Measurements from ENCODE around the gene SGMS1.
"Not testable (repeated sequence)": the region's sequence is repeated elsewhere in the genome, so short reads cannot be mapped to it uniquely, and the experiment has no call there.

The SGMS1 gene

GRCh38 chr10:50358925-50359687 lies 264.6 kb downstream of the SGMS1 start:
- Histone ChIP-seq H3K9me3 (ENCODE audit: insufficient read depth, low read length) (no peaks in the 10 kb centered on the region), H3K27me3 (ENCODE audit: low read length) (no peaks in the 10 kb centered on the region), H3K79me2 (ENCODE audit: insufficient read depth, low read length) (peaks cover 42% of the 10 kb centered on the region), H3K9ac (ENCODE audit: low read length) (peak overlapping the region; percentile 50), H3F3A (ENCODE audit: insufficient read depth) (peaks cover 44% of the 10 kb centered on the region), H3K4me2 (ENCODE audit: low read depth, low read length, poor library complexity, severe bottlenecking) (peak overlapping the region; percentile 80), H2AFZ (ENCODE audit: low read depth, low read length, severe bottlenecking) (no peak overlapping the region), H3K27ac (ENCODE audit: low read depth, low read length) (peak overlapping the region; percentile 99), H3K4me3 (ENCODE audit: insufficient read depth, low read length, poor library complexity, severe bottlenecking) (peak overlapping the region; percentile 54), H3K36me3 (ENCODE audit: low read length) (no peaks in the 10 kb centered on the region), H3K9me2 (replicated peaks; ENCODE audit: insufficient read depth, low read length) (no peaks in the 10 kb centered on the region), H4K20me1 (ENCODE audit: low read depth, low read length) (no peaks in the 10 kb centered on the region)
- TF ChIP-seq CTCF (IDR thresholded peaks at IDR 0.05; ENCODE audit: insufficient read depth, low read length, poor library complexity, severe bottlenecking) (no peak), EZH2phosphoT487 (conservative IDR thresholded peaks at IDR 0.05; ENCODE audit: low read length) (no peak)

GRCh38 chr10:50358411-50358810 lies 265.3 kb downstream of the SGMS1 start:
- Histone ChIP-seq H3K27ac (ENCODE audit: low read depth, low read length) (peak overlapping the region; percentile 99), H3K4me2 (ENCODE audit: low read depth, low read length, poor library complexity, severe bottlenecking) (peak overlapping the region; percentile 80), H3K79me2 (ENCODE audit: insufficient read depth, low read length) (peaks cover 39% of the 10 kb centered on the region), H3K4me3 (ENCODE audit: insufficient read depth, low read length, poor library complexity, severe bottlenecking) (peak overlapping the region; percentile 54), H3K9me2 (replicated peaks; ENCODE audit: insufficient read depth, low read length) (no peaks in the 10 kb centered on the region), H2AFZ (ENCODE audit: low read depth, low read length, severe bottlenecking) (no peak overlapping the region), H3F3A (ENCODE audit: insufficient read depth) (peaks cover 38% of the 10 kb centered on the region), H3K9me3 (ENCODE audit: insufficient read depth, low read length) (no peaks in the 10 kb centered on the region), H3K9ac (ENCODE audit: low read length) (peak overlapping the region; percentile 50), H4K20me1 (ENCODE audit: low read depth, low read length) (no peaks in the 10 kb centered on the region), H3K36me3 (ENCODE audit: low read length) (no peaks in the 10 kb centered on the region), H3K27me3 (ENCODE audit: low read length) (no peaks in the 10 kb centered on the region)
- no peak for TF ChIP-seq EZH2phosphoT487 (conservative IDR thresholded peaks at IDR 0.05; ENCODE audit: low read length)
- no peak for TF ChIP-seq CTCF (IDR thresholded peaks at IDR 0.05; ENCODE audit: insufficient read depth, low read length, poor library complexity, severe bottlenecking)

- H3K9me3 ChIP-seq (ENCODE audit: insufficient read depth, low read length); H3K27ac ChIP-seq (ENCODE audit: low read depth, low read length); H2AFZ ChIP-seq (ENCODE audit: low read depth, low read length, severe bottlenecking); H4K20me1 ChIP-seq (ENCODE audit: low read depth, low read length); H3K36me3 ChIP-seq (ENCODE audit: low read length); H3K4me3 ChIP-seq (ENCODE audit: insufficient read depth, low read length, poor library complexity, severe bottlenecking); H3K27me3 ChIP-seq (ENCODE audit: low read length); H3K9ac ChIP-seq (ENCODE audit: low read length); H3K4me2 ChIP-seq (ENCODE audit: low read depth, low read length, poor library complexity, severe bottlenecking); H3K9me2 ChIP-seq (replicated peaks; ENCODE audit: insufficient read depth, low read length): not testable (repeated sequence)
- H3F3A ChIP-seq (ENCODE audit: insufficient read depth): peaks cover 19% of the 10 kb centered on the region
- H3K79me2 ChIP-seq (ENCODE audit: insufficient read depth, low read length): peaks cover 39% of the 10 kb centered on the region
Measured at GRCh38 chr10:50356481-50356832, 267.3 kb downstream of the SGMS1 start.

GRCh38 chr10:50355693-50356480 lies 267.9 kb downstream of the SGMS1 start:
- H3K27ac ChIP-seq (ENCODE audit: low read depth, low read length); H3K9me3 ChIP-seq (ENCODE audit: insufficient read depth, low read length); H3K9ac ChIP-seq (ENCODE audit: low read length); H4K20me1 ChIP-seq (ENCODE audit: low read depth, low read length); H3K4me2 ChIP-seq (ENCODE audit: low read depth, low read length, poor library complexity, severe bottlenecking); H2AFZ ChIP-seq (ENCODE audit: low read depth, low read length, severe bottlenecking); H3K36me3 ChIP-seq (ENCODE audit: low read length); H3K27me3 ChIP-seq (ENCODE audit: low read length); H3K4me3 ChIP-seq (ENCODE audit: insufficient read depth, low read length, poor library complexity, severe bottlenecking); H3K9me2 ChIP-seq (replicated peaks; ENCODE audit: insufficient read depth, low read length): not testable (repeated sequence)
- H3K79me2 ChIP-seq (ENCODE audit: insufficient read depth, low read length): peaks cover 37% of the 10 kb centered on the region
- H3F3A ChIP-seq (ENCODE audit: insufficient read depth): peaks cover 13% of the 10 kb centered on the region; the same call in 1 of the 2 replicates
